Ovary (tissue), 9 donors: ENCODE results near the gene APBB2. TPM values are rescaled to one million over a fixed set of nuclear protein-coding genes. Genes with fewer than 3 reads are reported as not detected.

ENCODE experiments used
- DNase-seq, 5 donors: peaks; one replicate each; pipeline ENCODE4 v3.0.0-alpha.2; 2019 to 2020
- H3K27ac ChIP-seq, 2 donors: fragments of 200-600 bp; one replicate each; pipeline versions ENCODE4 v1.5.1 to v1.8.0; 2019 to 2022
- H3K27me3 ChIP-seq: fragments of 200-600 bp; one replicate; pipeline ENCODE4 v1.8.0; 2022
- H3K36me3 ChIP-seq: fragments of 200-600 bp; sonication (generic); one replicate; pipeline ENCODE4 v1.5.1; 2019
- H3K4me1 ChIP-seq: one replicate; pipeline ENCODE4 v1.8.1; 2013; ENCODE audit warnings: mild to moderate bottlenecking, moderate library complexity; ENCODE audit not compliant: insufficient read depth
- H3K4me3 ChIP-seq: fragments of 200-600 bp; sonication (generic); one replicate; pipeline ENCODE4 v1.5.1; 2017
- H3K9me3 ChIP-seq, 2 donors: fragments of 200-600 bp in 1 of 2; sonication (generic) in 1 of 2; one replicate each; pipeline versions ENCODE4 v1.5.1 to v1.8.1; 2013 to 2019; ENCODE audit warnings: mild to moderate bottlenecking in 1 of 2, moderate library complexity in 1 of 2
- EP300 ChIP-seq: sonication (generic); formaldehyde crosslinking; IDR thresholded peaks from one replicate; pipeline ENCODE4 v1.6.1; 2017; ENCODE audit warnings: antibody characterized with exemption
- POLR2A ChIP-seq: fragments of 450-650 bp; IDR thresholded peaks from one replicate; pipeline ENCODE4 v1.6.1; 2017; ENCODE audit warnings: antibody characterized with exemption, mild to moderate bottlenecking, moderate library complexity
- WGBS, 3 donors: extraction: QIAGEN DNeasy Blood & Tissue Kit in 1 of 3; methylation state at CpG; one replicate each; pipeline versions ENCODE4 v1.1.5 to v1.1.7; 2013 to 2017; 5-methylcytosine and 5-hydroxymethylcytosine counted together
- intact Hi-C, 4 donors: fragments of 100-400 bp; cut with DNase I; formaldehyde crosslinking; loops; one replicate each; pipeline versions ENCODE4 v1.11.0 to v1.15.1; 2022 to 2023
- polyA plus RNA-seq, 2 donors: library from polyadenylated mRNA; stranded (reverse); fragments of 200-250 nt in 1 of 2; fragments of 350-450 nt in 1 of 2; fragmentation: Illumina TruSeq in 1 of 2; extraction: RNeasy Lipid Tissue Mini Kit (QIAGEN cat#74804) in 1 of 2; gene quantifications; one replicate each; pipeline ENCODE4 v1.2.3, GENCODE V29; 2013 to 2014
- total RNA-seq, 7 donors: library from RNA; depleted of rRNA in 2 of 7; stranded (reverse); fragments of >200 nt in 2 of 7; fragmentation: NEBNext Ultra II Directional in 3 of 7; extraction: Animal tissue kit (Norgen Biotek cat#: 25700) in 3 of 7; gene quantifications; one replicate each; pipeline versions ENCODE4 v1.1.0 to v1.2.4, GENCODE V29; 2016 to 2023
- TF ChIP-seq, protein P1 (sequence below), 3 donors: fragments of 450-650 bp in 2 of 3; fragments of 200-600 bp in 1 of 3; IDR thresholded peaks; one replicate each; pipeline versions ENCODE4 v1.5.1 to v1.8.0; 2016 to 2022; ENCODE audit warnings: antibody characterized with exemption in 3 of 3, mild to moderate bottlenecking in 1 of 3
- donor health status: DM: no; HTN: no; CAD: no; lungs with moderate emphysema.
- donor health status: DM: no; HTN: no; CAD: no.
- donor health status: Bipolar disorder and iron deficiency.
- donor health status: DM: yes; HTN: yes; CAD: no.
- donor health status: DM: no; HTN: no; CAD: no.
- donor health status: DM: yes; HTN: yes; CAD: no.

APBB2 gene
- total and polyA plus RNA-seq, 9 donors = 30.9 to 163 (median 80.1) TPM

DNA sequence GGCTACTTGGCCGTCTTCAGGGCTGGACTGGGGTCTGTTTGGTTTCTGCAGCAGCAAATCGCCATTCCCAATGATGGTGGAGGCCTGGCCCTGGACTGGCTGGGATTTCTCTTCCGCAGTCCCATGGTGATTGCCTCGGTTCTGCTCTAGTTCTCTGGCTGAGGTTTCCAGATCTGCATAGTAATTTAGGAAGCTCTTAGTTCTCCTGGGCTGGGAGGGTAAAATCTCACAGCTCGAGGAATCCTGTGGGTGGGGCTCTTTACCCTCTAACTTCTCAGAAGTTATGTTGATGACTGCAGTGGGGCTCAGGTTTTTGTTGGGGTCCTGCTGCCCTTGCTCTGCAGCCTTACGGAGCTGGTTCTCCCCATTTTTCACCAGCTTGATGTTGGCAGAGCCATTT is 200.6 kb downstream of the APBB2 start:
- no peak for DNase-seq
- TF ChIP-seq EP300 (no peak), POLR2A (no peak)
- TF ChIP-seq, protein P1, sequence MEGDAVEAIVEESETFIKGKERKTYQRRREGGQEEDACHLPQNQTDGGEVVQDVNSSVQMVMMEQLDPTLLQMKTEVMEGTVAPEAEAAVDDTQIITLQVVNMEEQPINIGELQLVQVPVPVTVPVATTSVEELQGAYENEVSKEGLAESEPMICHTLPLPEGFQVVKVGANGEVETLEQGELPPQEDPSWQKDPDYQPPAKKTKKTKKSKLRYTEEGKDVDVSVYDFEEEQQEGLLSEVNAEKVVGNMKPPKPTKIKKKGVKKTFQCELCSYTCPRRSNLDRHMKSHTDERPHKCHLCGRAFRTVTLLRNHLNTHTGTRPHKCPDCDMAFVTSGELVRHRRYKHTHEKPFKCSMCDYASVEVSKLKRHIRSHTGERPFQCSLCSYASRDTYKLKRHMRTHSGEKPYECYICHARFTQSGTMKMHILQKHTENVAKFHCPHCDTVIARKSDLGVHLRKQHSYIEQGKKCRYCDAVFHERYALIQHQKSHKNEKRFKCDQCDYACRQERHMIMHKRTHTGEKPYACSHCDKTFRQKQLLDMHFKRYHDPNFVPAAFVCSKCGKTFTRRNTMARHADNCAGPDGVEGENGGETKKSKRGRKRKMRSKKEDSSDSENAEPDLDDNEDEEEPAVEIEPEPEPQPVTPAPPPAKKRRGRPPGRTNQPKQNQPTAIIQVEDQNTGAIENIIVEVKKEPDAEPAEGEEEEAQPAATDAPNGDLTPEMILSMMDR (IDR thresholded peaks at IDR 0.05) = no peak
- Histone ChIP-seq H3K27ac (no peak overlapping the region), H3K9me3 (no peaks in the 10 kb centered on the region), H3K4me1 (peaks cover 2% of the 10 kb centered on the region), H3K36me3 (no peaks in the 10 kb centered on the region), H3K4me3 (no peak overlapping the region), H3K27me3 (no peaks in the 10 kb centered on the region)
- WGBS, 3 donors = 58 to 78% (median 69%) methylated on average over 6 of the region's 6 CpGs
- intact Hi-C loops = no loop called here

DNA sequence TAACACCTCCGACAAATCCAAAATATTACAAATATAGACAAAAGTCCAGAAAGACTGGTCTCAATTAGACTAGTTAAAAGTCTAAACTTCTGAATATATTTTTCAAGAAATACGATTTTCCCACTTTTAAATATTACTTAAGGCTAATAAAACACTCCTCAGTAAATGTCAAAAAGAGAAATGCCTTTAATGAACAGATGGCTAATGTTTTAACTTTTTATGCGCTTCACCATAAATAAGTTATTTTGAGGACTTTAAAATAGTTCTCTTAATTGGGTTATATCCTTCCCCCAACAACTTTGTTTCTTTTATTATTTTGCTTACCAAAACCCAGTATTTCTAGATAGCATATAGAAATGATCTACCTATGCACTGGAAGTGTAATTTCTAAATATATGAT is 201.4 kb downstream of the APBB2 start:
- Histone ChIP-seq H3K9me3 (no peaks in the 10 kb centered on the region), H3K36me3 (no peaks in the 10 kb centered on the region), H3K4me1 (peaks cover 2% of the 10 kb centered on the region), H3K27ac (no peak overlapping the region), H3K27me3 (no peaks in the 10 kb centered on the region), H3K4me3 (no peak overlapping the region)
- TF ChIP-seq, protein P1 (IDR thresholded peaks at IDR 0.05) = no peak
- TF ChIP-seq EP300 = no peak
- no peak for TF ChIP-seq POLR2A
- intact Hi-C loops = no loop called here
- 47 to 76% (median 74%) methylated on average over 3 of the region's 3 CpGs for WGBS, 3 donors
- no peak for DNase-seq

DNA sequence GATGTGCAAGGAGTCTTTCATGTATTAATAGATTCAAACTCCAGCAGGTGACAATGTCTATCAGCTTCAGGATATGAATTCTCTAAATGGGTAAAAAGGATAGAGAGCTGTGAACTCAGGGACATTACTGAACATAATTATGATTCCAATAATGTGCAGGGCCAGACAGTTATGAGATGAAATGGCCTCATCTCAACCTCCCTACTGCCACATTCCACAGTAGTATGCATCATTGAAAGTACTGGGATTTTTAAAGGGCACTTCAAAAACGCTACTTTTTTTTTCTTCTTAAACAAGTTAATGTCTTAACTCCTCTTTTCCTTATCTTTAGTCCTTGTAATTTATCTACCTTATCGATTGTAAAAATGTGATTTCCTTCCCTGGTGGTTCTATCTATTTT is 202.0 kb downstream of the APBB2 start:
- Histone ChIP-seq H3K9me3 (no peaks in the 10 kb centered on the region), H3K27ac (no peak overlapping the region), H3K27me3 (no peaks in the 10 kb centered on the region), H3K4me3 (no peak overlapping the region), H3K36me3 (no peaks in the 10 kb centered on the region), H3K4me1 (peaks cover 2% of the 10 kb centered on the region)
- no peak for DNase-seq
- 13 to 20% (median 17%) methylated on average over 2 of the region's 2 CpGs for WGBS, 3 donors
- intact Hi-C loops = no loop called here
- TF ChIP-seq EP300 (no peak), POLR2A (no peak)
- TF ChIP-seq, protein P1 (IDR thresholded peaks at IDR 0.05) = no peak

DNA sequence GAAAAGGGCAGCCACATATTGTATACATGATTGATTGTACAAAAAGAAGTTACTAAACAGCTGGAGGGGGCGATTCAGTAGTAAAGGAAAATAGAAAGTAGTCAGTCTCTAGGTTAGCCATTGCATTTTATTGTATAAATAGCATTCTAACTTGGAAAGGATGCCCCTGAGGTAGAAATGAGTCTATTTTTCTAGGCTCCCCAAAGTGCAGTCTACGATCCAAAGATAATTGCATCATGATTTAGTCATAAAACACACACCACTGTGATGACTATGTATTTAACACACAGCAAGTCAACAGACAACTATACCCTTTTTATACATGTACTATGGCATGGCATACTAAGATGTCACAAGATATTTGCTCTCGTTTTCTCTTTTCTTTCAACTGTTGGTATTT is 204.9 kb downstream of the APBB2 start:
- no peak for DNase-seq
- peaks cover 2% of the 10 kb centered on the region for H3K4me1 ChIP-seq
- H3K4me3 ChIP-seq = no peak overlapping the region
- no peaks in the 10 kb centered on the region for H3K9me3 ChIP-seq
- TF ChIP-seq, protein P1 (IDR thresholded peaks at IDR 0.05) = no peak
- no peak for TF ChIP-seq POLR2A
- no peak for TF ChIP-seq EP300
- 73 to 81% (median 79%) methylated on average over 3 of the region's 3 CpGs for WGBS, 3 donors
- H3K36me3 ChIP-seq = no peaks in the 10 kb centered on the region
- no peak overlapping the region for H3K27ac ChIP-seq
- no peaks in the 10 kb centered on the region for H3K27me3 ChIP-seq
- intact Hi-C loops = no loop called here

DNA sequence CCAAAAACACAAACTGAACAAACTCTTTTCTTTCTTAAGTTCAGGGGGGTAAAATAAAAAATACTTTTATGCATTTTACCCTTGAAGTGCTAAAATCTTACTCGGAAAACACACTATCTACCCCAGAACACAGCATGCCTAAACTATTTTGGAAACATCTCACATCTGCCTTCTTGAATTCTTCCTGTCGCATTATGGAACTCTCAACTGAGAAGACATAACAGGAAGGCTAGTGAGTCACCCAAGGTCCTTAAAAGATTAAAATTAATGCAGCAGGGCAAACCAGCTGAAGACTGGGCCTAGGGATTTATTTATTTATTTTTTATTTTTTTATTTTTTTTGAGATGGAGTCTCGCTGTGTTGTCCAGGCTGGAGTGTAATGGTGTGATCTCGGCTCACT is 208.2 kb downstream of the APBB2 start:
- intact Hi-C loops = no loop called here
- no peaks in the 10 kb centered on the region for H3K9me3 ChIP-seq
- H3K4me3 ChIP-seq = no peak overlapping the region
- TF ChIP-seq POLR2A = no peak
- no peak for TF ChIP-seq EP300
- TF ChIP-seq, protein P1 (IDR thresholded peaks at IDR 0.05) = no peak
- H3K27me3 ChIP-seq = no peaks in the 10 kb centered on the region
- 46 to 59% (median 52%) methylated on average over 4 of the region's 4 CpGs for WGBS, 3 donors
- no peaks in the 10 kb centered on the region for H3K4me1 ChIP-seq
- H3K27ac ChIP-seq = no peak overlapping the region
- H3K36me3 ChIP-seq = no peaks in the 10 kb centered on the region
- no peak for DNase-seq
